ENCODE data around the gene CXCL17. TPM values are rescaled to one million over a fixed set of nuclear protein-coding genes. Genes with fewer than 3 reads are reported as not detected.

Gene CXCL17
- total RNA-seq, 1 donor from 2014 or later = not detected

- Histone ChIP-seq H3K4me3 (ENCODE audit: insufficient read depth, low read depth, low read length) (peak overlapping the region; percentile 47), H3K9ac (ENCODE audit: low read length) (peak overlapping the region; percentile 41)
- no peak for FAIRE-seq
These were observed 55.6 kb downstream of the CXCL17 start for GRCh38 chr19:42386974-42387707.

GRCh38 chr19:42380155-42380554, 62.6 kb downstream of the CXCL17 start:
- Histone ChIP-seq H3K79me2 (ENCODE audit: insufficient read depth, low read length) (no peaks in the 10 kb centered on the region), H3K4me2 (ENCODE audit: low read length) (no peak overlapping the region), H3K9me3 (ENCODE audit: insufficient read depth, low read depth, low read length) (no peaks in the 10 kb centered on the region), H3K4me3 (ENCODE audit: insufficient read depth, low read depth, low read length) (no peak overlapping the region), H3K27ac (ENCODE audit: low read depth, low read length) (no peak overlapping the region), H3K36me3 (ENCODE audit: insufficient read depth, low read length) (no peaks in the 10 kb centered on the region), H2AFZ (ENCODE audit: low read depth, low read length) (no peak overlapping the region), H3K27me3 (ENCODE audit: insufficient read depth, low read length) (peaks cover 8% of the 10 kb centered on the region), H4K20me1 (ENCODE audit: insufficient read depth, low read length) (no peaks in the 10 kb centered on the region), H3K4me1 (ENCODE audit: insufficient read depth, low read length) (no peaks in the 10 kb centered on the region), H3K9ac (ENCODE audit: low read length) (no peak overlapping the region)
- no peak for TF ChIP-seq EZH2 (IDR thresholded peaks at IDR 0.05; ENCODE audit: insufficient read depth, low read length)
- TF ChIP-seq CTCF (IDR thresholded peaks at IDR 0.05; ENCODE audit: insufficient read depth, low read depth, low read length) = no peak
- FAIRE-seq (no peak), DNase-seq (ENCODE audit: low read depth) (no peak)
- no peak overlapping the region for H3K27ac Mint-ChIP-seq (ENCODE audit: unreplicated experiment)
- H3K27me3 Mint-ChIP-seq (ENCODE audit: low read depth, unreplicated experiment) = peaks cover 20% of the 10 kb centered on the region
- no peaks in the 10 kb centered on the region for H3K4me1 Mint-ChIP-seq (ENCODE audit: low read depth, unreplicated experiment)
- H3K9me3 Mint-ChIP-seq (ENCODE audit: unreplicated experiment) = no peaks in the 10 kb centered on the region
- H3K36me3 Mint-ChIP-seq (ENCODE audit: low read depth, unreplicated experiment) = peaks cover 10% of the 10 kb centered on the region
- H3K4me3 Mint-ChIP-seq (ENCODE audit: unreplicated experiment) = no peak overlapping the region

More at GRCh38 chr19:42386974-42387707, 55.6 kb downstream of the CXCL17 start:
- H3K27me3 ChIP-seq (ENCODE audit: insufficient read depth, low read length) = peaks cover 12% of the 10 kb centered on the region
- no peaks in the 10 kb centered on the region for H3K9me3 ChIP-seq (ENCODE audit: insufficient read depth, low read depth, low read length)
- H3K9me3 Mint-ChIP-seq (ENCODE audit: unreplicated experiment) = peaks cover 2% of the 10 kb centered on the region
- no peaks in the 10 kb centered on the region for H3K36me3 Mint-ChIP-seq (ENCODE audit: low read depth, unreplicated experiment)
- DNase-seq (ENCODE audit: low read depth) = peak; percentile 24
- H3K4me3 Mint-ChIP-seq (ENCODE audit: unreplicated experiment) = peak overlapping the region; percentile 71
- H3K79me2 ChIP-seq (ENCODE audit: insufficient read depth, low read length) = no peaks in the 10 kb centered on the region
- peak overlapping the region; percentile 84 for H3K4me2 ChIP-seq (ENCODE audit: low read length)
- H3K27me3 Mint-ChIP-seq (ENCODE audit: low read depth, unreplicated experiment) = peaks cover 32% of the 10 kb centered on the region
- TF ChIP-seq EZH2 (IDR thresholded peaks at IDR 0.05; ENCODE audit: insufficient read depth, low read length) (no peak), CTCF (IDR thresholded peaks at IDR 0.05; ENCODE audit: insufficient read depth, low read depth, low read length) (no peak)
- H2AFZ ChIP-seq (ENCODE audit: low read depth, low read length) = peak overlapping the region; percentile 82
- H3K4me1 Mint-ChIP-seq (ENCODE audit: low read depth, unreplicated experiment) = no peaks in the 10 kb centered on the region
- no peak overlapping the region for H3K27ac ChIP-seq (ENCODE audit: low read depth, low read length)
- no peaks in the 10 kb centered on the region for H3K36me3 ChIP-seq (ENCODE audit: insufficient read depth, low read length)
- no peaks in the 10 kb centered on the region for H4K20me1 ChIP-seq (ENCODE audit: insufficient read depth, low read length)
- H3K27ac Mint-ChIP-seq (ENCODE audit: unreplicated experiment) = peak overlapping the region; percentile 62
- no peaks in the 10 kb centered on the region for H3K4me1 ChIP-seq (ENCODE audit: insufficient read depth, low read length)

Other genes with a start within 250 kb of the CXCL17 start
- gene DEDD2, start 225.3 kb downstream of the CXCL17 start, total RNA-seq = 24.4 and 26.1 TPM in 2 replicates
- 20.2 and 21.6 TPM in 2 replicates for gene ZNF526, start 222.6 kb downstream of the CXCL17 start, total RNA-seq
- 49.5 and 50.3 TPM in 2 replicates for gene GSK3A, start 200.3 kb downstream of the CXCL17 start, total RNA-seq
- 108 TPM in 2 replicates for gene ERF, start 187.8 kb downstream of the CXCL17 start, total RNA-seq
- 73.4 and 78.5 TPM in 2 replicates for gene CIC, start 173.7 kb downstream of the CXCL17 start, total RNA-seq
- gene PRR19, start 140.8 kb downstream of the CXCL17 start, total RNA-seq = 1.3 and 1.4 TPM in 2 replicates
- 44.1 and 51.8 TPM in 2 replicates for gene PAFAH1B3, start 140.3 kb downstream of the CXCL17 start, total RNA-seq
- 0.70 TPM in 1 of 2 replicates, not detected in the other for gene TMEM145, start 129.6 kb downstream of the CXCL17 start, total RNA-seq
- 42.0 and 45.7 TPM in 2 replicates for gene MEGF8, start 117.3 kb downstream of the CXCL17 start, total RNA-seq
- gene CNFN, start 52.6 kb downstream of the CXCL17 start, total RNA-seq = 0.61 and 2.5 TPM in 2 replicates
- gene LIPE, start 15.6 kb downstream of the CXCL17 start, total RNA-seq = 1.3 and 2.0 TPM in 2 replicates
- 1.1 and 1.7 TPM in 2 replicates for gene CEACAM1, start 85.5 kb upstream of the CXCL17 start, total RNA-seq
- gene CEACAM8, start 152.0 kb upstream of the CXCL17 start, total RNA-seq = not detected in 2 replicates